ENCODE data around the gene DBT.

Gene DBT

GRCh38 chr1:100287162-100287561 is 37.5 kb upstream of the DBT start:
- H3K4me3 ChIP-seq (ENCODE audit: low read depth, low read length): no peak overlapping the region
- no peak for TF ChIP-seq CTCF (IDR thresholded peaks at IDR 0.05; ENCODE audit: low read depth, low read length)
- TF ChIP-seq MAX (IDR thresholded peaks at IDR 0.05; ENCODE audit: low read depth, low read length): no peak
- TF ChIP-seq POLR2A (IDR thresholded peaks at IDR 0.05; ENCODE audit: extremely low read depth, insufficient read length): no peak
- no peak for TF ChIP-seq MYC (IDR thresholded peaks at IDR 0.05; ENCODE audit: low read depth, low read length)
- DNase-seq (ENCODE audit: low read depth): no peak

GRCh38 chr1:100284591-100284990 is 35.0 kb upstream of the DBT start:
- TF ChIP-seq CTCF (IDR thresholded peaks at IDR 0.05; ENCODE audit: low read depth, low read length): no peak
- TF ChIP-seq MYC (IDR thresholded peaks at IDR 0.05; ENCODE audit: low read depth, low read length): no peak
- TF ChIP-seq MAX (IDR thresholded peaks at IDR 0.05; ENCODE audit: low read depth, low read length): no peak
- TF ChIP-seq POLR2A (IDR thresholded peaks at IDR 0.05; ENCODE audit: extremely low read depth, insufficient read length): no peak
- DNase-seq (ENCODE audit: low read depth): no peak

GRCh38 chr1:100279954-100280682 is 30.5 kb upstream of the DBT start:
- no peak overlapping the region for H3K4me3 ChIP-seq (ENCODE audit: low read depth, low read length)
- TF ChIP-seq MYC (IDR thresholded peaks at IDR 0.05; ENCODE audit: low read depth, low read length) (no peak), POLR2A (IDR thresholded peaks at IDR 0.05; ENCODE audit: extremely low read depth, insufficient read length) (no peak), MAX (IDR thresholded peaks at IDR 0.05; ENCODE audit: low read depth, low read length) (no peak), CTCF (IDR thresholded peaks at IDR 0.05; ENCODE audit: low read depth, low read length) (no peak)
- DNase-seq (ENCODE audit: low read depth): no peak

More at GRCh38 chr1:100284591-100284990, 35.0 kb upstream of the DBT start:
- no peak overlapping the region for H3K4me3 ChIP-seq (ENCODE audit: low read depth, low read length)

GRCh38 chr1:100279358-100279923 is 29.8 kb upstream of the DBT start:
- H3K4me3 ChIP-seq (ENCODE audit: low read depth, low read length): no peak overlapping the region
- TF ChIP-seq MYC (IDR thresholded peaks at IDR 0.05; ENCODE audit: low read depth, low read length): no peak
- TF ChIP-seq MAX (IDR thresholded peaks at IDR 0.05; ENCODE audit: low read depth, low read length): no peak
- no peak for TF ChIP-seq POLR2A (IDR thresholded peaks at IDR 0.05; ENCODE audit: extremely low read depth, insufficient read length)
- TF ChIP-seq CTCF (IDR thresholded peaks at IDR 0.05; ENCODE audit: low read depth, low read length): no peak
- DNase-seq (ENCODE audit: low read depth): no peak

- TF ChIP-seq POLR2A (IDR thresholded peaks at IDR 0.05; ENCODE audit: extremely low read depth, insufficient read length) (no peak), MAX (IDR thresholded peaks at IDR 0.05; ENCODE audit: low read depth, low read length) (no peak), MYC (IDR thresholded peaks at IDR 0.05; ENCODE audit: low read depth, low read length) (no peak), CTCF (IDR thresholded peaks at IDR 0.05; ENCODE audit: low read depth, low read length) (no peak)
- no peak overlapping the region for H3K4me3 ChIP-seq (ENCODE audit: low read depth, low read length)
- DNase-seq (ENCODE audit: low read depth): no peak
These were observed 28.2 kb upstream of the DBT start for GRCh38 chr1:100277866-100278265.

Data from NB4 (cell line).